ENCODE data around the gene NR5A2. TPM values are rescaled to one million over a fixed set of nuclear protein-coding genes. Genes with fewer than 3 reads are reported as not detected.

Gene NR5A2
- total RNA-seq, 1 experiment from 2014 or later: 4.7 TPM

- H3K27me3 Mint-ChIP-seq (ENCODE audit: low read depth): no peaks in the 10 kb centered on the region
- Histone ChIP-seq H2BK5ac (ENCODE audit: insufficient read length, low read length) (no peak overlapping the region), H3K56ac (ENCODE audit: insufficient read length, low read depth, low read length) (no peak overlapping the region), H4K20me1 (ENCODE audit: control insufficient read depth, insufficient read depth, insufficient read length) (no peaks in the 10 kb centered on the region), H2AFZ (ENCODE audit: low read length) (no peak overlapping the region), H4K5ac (ENCODE audit: insufficient read length, low read depth, low read length) (no peak overlapping the region), H3K9me3 (ENCODE audit: control insufficient read depth, low read depth, low read length) (no peaks in the 10 kb centered on the region), H2BK20ac (ENCODE audit: low read depth, low read length, poor library complexity, severe bottlenecking) (no peak overlapping the region), H3K79me2 (ENCODE audit: insufficient read depth, low read length) (no peaks in the 10 kb centered on the region), H3K4me2 (ENCODE audit: insufficient read depth, insufficient read length, low read length) (no peak overlapping the region), H3K23ac (ENCODE audit: insufficient read length, low read depth, low read length) (no peak overlapping the region), H2AK5ac (ENCODE audit: insufficient read length, low read length) (no peak overlapping the region), H3K27me3 (ENCODE audit: insufficient read depth, low read length) (no peaks in the 10 kb centered on the region), H3K23me2 (ENCODE audit: insufficient read length, low read depth, low read length, poor library complexity, severe bottlenecking) (no peaks in the 10 kb centered on the region), H3K27ac (ENCODE audit: insufficient read length, low read depth, low read length) (peak overlapping the region; percentile 8), H3K4ac (ENCODE audit: low read depth, low read length) (no peak overlapping the region), H2BK15ac (ENCODE audit: low read depth, low read length) (no peak overlapping the region), H3T11ph (ENCODE audit: low read length) (no peak overlapping the region), H3K14ac (ENCODE audit: insufficient read depth, low read length) (no peak overlapping the region), H4K8ac (replicated peaks; ENCODE audit: insufficient read length, low read depth, low read length) (no peak overlapping the region), H3K79me1 (ENCODE audit: insufficient read depth, low read depth, low read length, poor library complexity, severe bottlenecking) (no peaks in the 10 kb centered on the region), H2BK120ac (ENCODE audit: low read depth, low read length, poor library complexity, severe bottlenecking) (no peak overlapping the region), H3K4me1 (ENCODE audit: insufficient read depth, low read length) (peaks cover 10% of the 10 kb centered on the region), H3K9ac (ENCODE audit: extremely low read depth, insufficient read length, low read length) (no peak overlapping the region), H4K91ac (ENCODE audit: insufficient read length, low read depth, low read length) (no peak overlapping the region), H2BK12ac (ENCODE audit: insufficient read length, low read depth, low read length) (no peak overlapping the region), H3K18ac (ENCODE audit: insufficient read length, low read depth, low read length) (no peak overlapping the region)
- no peaks in the 10 kb centered on the region; a peak in 1 of 7 replicates for H3K36me3 Mint-ChIP-seq (ENCODE audit: insufficient read depth in 1 of 3, low read depth in 3 of 3)
- TF ChIP-seq CTCF (conservative IDR thresholded peaks at IDR 0.05): no peak
- peak overlapping the region in 2 of 3 experiments; percentile 32 to 89; a peak in 3 of 7 replicates for H3K27ac Mint-ChIP-seq
- H3K4me1 Mint-ChIP-seq: peaks cover 17 to 20% of the 10 kb centered on the region in 2 experiments
- H3K9me3 Mint-ChIP-seq: no peaks in the 10 kb centered on the region
- WGBS (ENCODE audit: extremely low coverage, insufficient read length, low lambda C conversion rate): no CpG with 5 or more reads among the region's 5 CpGs
- DNase-seq: peak; percentile 33
- no peak overlapping the region for H3K4me3 Mint-ChIP-seq
Measured at GRCh38 chr1:200128944-200129879, 101.7 kb downstream of the NR5A2 start.

All from H9 (cell line).